NOMO-1 (cell line): Measurements from ENCODE around the gene ZNF146.
"Not testable (repeated sequence)": the region's sequence is repeated elsewhere in the genome, so short reads cannot be mapped to it uniquely, and the experiment has no call there.

ENCODE experiments used
- DNase-seq, 2 experiments: peaks; one replicate each; lab custom pipeline; 2025; ENCODE audit not compliant: unreplicated experiment in 2 of 2; lab: John Stamatoyannopoulos, UW

The ZNF146 gene

DNA sequence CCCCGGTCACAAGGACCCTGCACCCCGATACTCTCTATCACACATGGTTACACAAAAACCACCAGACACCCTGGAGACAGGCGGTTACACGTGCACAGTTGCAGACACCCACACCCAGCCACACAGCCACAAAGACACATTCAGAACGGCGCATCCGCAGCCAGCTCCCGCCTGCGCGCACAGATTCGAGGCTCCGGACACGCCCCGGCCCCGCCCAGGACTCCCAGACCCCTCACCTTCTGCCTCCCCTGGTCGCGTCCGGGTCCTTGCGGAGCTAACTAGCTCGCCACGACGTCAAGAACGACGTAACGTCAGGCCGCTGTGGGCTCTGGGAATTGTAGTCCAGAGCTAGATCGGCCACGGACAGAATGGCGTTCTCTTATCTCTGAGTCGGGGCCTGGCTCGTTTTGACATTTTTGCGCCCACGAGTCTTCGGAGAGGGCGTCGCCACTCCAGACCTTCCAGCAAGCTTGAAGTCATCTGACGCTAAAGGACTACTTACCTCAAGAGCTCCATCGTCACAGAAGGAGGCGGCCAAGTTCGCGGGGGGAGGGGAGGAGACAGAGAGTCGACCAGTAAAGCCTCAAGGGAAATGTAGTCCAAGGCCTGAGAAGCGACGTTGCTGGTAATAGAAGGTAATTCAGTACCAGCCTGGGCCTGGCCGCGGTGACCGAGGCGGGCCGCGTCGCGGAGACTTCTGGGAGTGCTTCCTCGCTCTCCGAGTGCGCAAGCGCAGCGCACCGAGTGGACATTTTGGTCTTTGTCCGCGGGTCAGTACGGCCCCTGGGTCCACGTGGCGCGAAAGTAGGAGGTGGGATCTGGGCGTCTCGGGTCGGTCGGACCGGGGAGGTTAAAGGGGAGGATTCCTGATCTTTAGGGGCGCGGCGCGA lies at the start of gene ZNF146, which contains the start of gene ZNF565:
Gene ZNF146 (plus strand): TSS at position 721 of the 890 bp plus-strand sequence. CDS start 21,335 bp downstream, outside the sequence.
Gene ZNF565 (minus strand): TSS at position 280 of the 890 bp plus-strand sequence. CDS start 12,680 bp downstream, outside the sequence.
- DNase-seq: peak; percentile 97 to 98

DNA sequence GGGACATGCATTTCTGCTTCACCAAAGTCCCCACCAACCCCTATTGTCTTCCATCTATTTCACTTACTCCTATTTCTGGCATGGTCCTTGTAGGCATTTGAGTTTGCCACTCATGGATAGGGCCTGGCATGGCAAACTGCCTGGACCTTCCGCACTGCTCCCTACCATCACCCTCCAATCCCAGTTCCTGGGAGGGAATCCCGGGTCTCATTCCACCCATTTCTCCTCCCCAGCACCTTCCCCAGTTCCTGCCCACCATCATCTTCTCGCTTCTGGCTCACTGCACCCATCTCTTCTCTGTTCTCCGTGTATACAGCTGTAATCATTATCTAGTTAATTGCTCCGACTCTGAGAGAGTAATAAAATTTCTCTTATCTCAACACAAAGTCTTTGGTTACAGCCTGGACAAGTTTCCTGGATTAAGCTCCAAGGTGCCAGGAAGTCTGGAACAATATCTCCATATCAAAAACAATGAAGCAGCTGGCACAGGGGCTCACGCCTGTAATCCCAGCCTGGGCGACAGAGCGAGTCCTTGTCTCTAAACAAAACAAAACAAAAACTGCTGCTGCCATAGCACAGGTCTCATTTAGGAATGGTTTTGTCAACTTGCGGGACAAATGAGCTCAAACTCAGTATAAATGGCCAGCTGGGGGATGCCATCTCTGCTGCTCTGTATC lies 45.7 kb upstream of the ZNF146 start:
- DNase-seq: no peak

DNA sequence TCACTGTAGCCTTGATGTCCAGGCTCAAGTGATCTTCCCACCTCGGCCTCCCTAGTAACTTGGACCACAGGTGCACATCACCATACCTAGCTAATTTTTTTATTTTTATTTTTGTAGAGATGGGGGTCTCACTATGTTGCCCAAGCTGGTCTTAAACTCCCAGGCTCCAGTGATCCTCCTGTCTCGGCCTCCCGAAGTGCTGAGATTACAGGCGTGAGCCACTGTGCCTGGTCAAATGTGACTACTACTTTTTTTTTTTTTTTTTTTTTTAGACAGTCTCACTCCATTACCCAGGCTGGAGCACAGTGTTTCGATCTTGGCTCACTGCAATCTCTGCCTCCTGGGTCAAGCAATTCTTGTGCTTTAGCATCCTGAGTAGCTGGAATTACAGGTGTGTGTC lies 42.1 kb upstream of the ZNF146 start:
- DNase-seq: no peak

DNA sequence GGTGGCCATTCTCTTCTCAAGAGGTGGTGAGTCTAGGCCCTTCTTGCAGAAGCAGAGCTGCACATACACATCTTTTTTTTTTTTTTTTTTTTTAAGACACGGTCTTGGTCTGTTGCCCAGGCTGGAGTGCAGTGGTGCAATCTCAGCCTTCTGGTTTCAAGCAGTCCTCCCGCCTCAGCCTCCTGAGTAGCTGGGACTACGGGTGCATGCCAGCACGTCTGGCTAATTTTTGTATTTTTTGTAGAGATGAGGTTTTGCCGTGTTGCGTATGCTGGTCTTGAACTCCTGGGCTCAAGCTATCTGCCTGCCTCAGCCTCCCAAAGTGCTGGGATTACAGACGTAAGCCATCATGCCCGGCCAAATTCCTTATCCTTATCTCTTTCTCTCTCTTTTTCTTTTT lies 41.1 kb upstream of the ZNF146 start:
- not testable (repeated sequence) for DNase-seq

GRCh38 chr19:36179077-36179476 lies 35.8 kb upstream of the ZNF146 start:
- DNase-seq: not testable (repeated sequence)

DNA sequence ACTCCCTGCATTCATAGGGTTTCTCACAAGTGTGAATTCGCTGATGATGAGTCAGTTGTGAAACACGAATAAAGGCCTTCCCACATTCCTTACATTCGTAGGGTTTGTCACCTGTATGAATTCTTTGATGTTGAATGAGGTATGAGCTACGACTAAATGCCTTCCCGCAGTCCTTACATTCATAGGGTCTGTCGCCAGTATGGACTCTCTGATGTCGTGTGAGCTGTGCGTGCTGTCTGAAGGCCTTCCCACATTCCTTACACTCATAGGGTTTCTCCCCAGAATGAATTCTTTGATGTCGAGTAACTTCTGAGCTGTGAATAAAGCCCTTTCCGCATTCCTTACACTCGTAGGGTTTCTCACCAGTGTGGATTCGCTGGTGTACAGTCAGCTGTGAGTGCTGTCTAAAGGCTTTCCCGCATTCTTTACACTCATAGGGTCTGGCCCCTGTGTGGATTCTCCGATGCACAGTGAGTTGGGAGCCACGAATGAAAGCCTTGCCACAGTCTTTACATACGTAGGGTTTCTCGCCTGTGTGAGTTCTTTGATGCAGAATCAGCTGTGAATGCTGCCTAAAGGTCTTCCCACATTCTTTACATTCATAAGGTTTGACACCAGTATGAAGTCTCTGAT lies 32.2 kb upstream of the ZNF146 start:
- no peak for DNase-seq

DNA sequence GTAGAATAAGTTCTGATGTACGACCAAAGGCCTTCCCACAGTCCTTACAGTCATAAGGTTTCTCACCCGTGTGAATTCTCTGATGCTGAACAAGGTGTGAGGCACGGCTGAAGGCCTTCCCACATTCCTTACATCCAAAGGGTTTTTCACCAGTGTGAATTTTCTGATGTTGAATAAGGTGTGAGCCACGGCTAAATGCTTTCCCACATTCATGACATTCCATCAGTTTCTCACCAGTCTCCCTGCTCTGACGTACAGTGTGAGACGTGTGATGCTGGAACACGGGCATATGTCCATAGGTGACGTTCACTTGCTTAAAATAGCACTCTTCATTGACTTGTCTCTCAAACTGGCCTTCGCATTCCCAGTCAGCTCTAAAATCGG lies 31.7 kb upstream of the ZNF146 start:
- no peak for DNase-seq

DNA sequence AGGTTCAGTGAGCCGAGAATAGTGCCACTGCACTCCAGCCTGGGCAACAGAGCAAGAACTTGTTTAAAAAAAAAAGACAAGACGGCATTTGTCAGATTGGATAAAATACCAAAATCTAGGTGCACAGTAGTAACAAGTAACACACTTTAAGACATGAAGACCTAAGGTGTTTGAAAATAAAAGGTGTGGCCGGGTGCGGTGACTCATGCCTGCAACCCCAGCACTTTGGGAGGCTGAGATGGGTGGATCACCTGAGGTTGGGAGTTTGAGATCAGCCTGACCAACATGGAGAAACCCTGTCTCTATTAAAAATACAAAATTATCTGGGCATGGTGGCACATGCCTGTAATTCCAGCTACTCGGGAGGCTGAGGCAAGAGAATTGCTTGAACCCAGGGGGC lies 28.2 kb upstream of the ZNF146 start:
- not testable (repeated sequence) for DNase-seq

- no peak for DNase-seq
Measured at GRCh38 chr19:36196249-36196648, 18.7 kb upstream of the ZNF146 start.

DNA sequence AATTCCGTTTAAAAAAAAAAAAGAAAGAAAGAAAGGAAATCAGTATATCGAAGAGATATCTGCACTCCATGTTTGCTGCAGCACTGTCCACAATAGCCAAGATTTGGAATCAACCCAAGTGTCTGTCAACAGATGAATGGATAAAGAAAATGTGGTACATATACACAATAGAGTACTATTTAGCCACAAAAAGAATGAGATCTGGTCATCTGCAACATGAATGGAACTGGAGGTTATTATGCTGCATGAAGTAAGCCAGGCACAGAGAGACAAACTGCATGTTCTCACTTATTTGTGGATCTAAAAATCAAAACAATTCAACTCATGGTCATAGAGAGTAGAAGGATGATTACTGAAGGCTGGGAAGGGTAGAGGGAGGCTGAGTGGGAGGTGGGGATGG lies 16.8 kb upstream of the ZNF146 start:
- no peak for DNase-seq

DNA sequence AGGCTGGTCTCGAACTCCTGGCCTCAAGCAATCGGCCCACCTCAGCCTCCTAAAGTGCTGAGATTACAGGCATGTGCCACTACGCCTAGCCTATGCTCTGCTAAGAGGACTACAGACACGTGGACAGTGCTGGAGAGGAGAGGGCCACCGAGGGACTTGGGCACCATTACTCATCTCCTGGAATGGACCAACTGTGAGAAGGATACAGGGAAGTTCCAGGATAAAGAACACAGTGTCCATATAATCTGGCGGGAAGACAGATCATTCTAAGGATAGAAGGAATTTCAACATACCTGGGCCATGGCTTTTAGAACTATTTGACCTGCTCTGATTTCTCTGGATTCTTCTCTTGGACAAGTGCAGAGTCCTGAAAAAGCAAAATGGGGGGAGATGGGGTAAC lies 13.2 kb upstream of the ZNF146 start:
- DNase-seq: no peak

DNA sequence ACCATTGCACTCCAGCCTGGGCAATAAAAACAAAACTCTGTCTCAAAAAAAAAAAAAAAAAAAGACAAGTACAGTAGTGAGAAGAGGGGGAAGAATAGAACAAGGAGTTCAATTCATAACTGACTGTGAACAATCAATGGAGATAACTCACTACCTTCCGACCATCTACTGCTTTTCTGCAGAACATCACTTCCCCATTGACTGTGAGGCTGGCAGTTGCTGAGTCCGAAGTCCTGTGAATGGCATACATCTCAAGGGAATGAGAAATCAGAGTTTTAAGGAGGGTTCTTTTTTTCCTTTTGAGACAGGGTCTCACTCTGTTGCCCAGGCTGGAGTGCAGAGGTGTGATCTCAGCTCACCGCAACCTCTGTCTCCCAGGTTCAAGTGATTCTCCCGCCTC lies 11.6 kb upstream of the ZNF146 start:
- DNase-seq: no peak

DNA sequence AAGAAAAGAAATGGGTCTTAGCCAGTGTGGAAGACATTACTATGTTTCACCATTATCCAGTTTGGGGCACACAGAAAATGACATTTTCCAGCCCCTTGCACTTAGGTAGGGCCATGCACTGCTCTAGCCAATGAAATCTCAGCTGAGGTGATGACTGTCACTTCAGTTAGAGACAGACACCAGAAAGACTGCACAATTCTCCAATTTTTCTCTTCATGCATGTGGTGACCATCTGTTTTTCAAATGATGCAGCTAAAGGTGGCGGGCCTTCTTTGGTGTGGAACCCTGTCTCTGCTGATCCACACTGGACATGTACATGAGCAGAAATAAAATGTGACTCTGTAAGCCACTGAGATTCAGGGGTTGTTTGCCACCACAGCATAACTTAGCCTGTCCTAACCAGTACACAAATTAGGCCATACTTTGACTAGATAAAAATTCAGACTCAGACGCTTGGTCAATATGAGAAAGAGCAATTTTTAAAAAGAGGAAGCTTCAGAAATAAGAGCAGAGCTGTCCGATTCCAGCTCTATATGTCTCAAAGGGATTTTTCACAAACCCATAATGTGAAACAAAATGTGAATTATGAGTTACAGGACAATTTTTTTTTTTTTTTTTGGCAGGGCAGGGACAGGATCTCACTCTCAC lies 7.2 kb upstream of the ZNF146 start:
- peak; percentile 27 to 59 for DNase-seq

- no peak for DNase-seq
Measured at GRCh38 chr19:36209372-36209771, 5.5 kb upstream of the ZNF146 start.

DNA sequence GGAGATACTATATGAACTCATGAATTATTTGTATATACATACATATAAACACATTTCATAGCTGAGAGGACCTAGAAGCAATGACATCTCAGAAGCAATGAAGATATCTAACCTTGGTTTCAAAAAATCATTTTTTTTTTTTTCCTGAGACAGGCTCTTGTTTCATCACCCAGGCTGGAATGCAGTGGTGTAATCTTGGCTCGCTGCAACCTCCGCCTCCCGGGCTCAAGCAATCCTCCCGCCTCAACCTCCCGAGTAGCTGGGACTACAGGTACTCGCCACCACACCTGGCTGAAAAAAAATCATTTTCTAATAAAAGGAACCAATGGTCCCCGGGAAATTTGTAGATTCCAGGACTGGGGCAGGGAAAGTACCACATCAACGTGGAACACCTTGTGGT lies 4.4 kb upstream of the ZNF146 start:
- DNase-seq: no peak

GRCh38 chr19:36212895-36213294 lies 2.0 kb upstream of the ZNF146 start:
- no peak for DNase-seq

DNA sequence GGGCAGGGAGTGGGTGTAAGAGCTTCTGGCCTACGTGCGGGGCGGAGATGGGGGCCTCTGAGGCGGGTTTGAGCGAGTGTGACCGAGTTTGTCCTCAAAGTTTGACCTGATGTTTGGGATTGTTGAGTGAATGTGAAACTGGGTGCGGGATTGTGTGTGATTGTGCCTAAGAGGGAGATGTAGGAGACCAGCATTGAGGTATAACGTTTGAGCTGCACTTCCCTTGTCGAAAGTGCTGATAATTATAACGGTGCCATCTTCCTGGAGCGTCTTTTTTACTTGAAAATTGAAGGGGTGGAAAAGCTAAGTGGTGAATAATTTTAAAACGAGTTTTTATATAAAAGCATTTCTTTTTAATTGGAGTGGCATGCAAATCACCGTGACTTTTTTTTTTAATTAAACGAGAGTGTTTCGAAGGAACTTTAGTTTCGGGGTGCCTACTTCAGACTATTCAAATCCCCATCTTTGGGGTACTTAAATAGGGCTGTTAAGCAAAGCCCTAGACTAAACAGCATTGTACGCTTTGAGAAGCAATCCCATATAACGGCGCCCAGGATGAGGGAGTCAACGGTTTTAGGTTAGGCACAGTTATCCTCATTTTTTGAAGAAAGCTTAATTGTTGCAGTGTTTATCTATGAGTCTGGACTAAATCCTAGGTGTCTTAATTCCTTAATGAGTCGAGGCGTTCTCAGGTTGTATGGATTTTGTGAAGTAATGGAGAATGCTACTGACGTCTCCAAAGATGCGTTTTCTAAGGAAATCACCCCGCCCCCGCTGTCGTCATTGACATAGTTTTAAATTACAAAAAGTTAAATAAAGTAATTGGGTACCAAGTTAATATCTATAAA lies 594 bp downstream of the ZNF146 start:
- DNase-seq: no peak

- no peak for DNase-seq
Measured at GRCh38 chr19:36221474-36221873, 6.6 kb downstream of the ZNF146 start.

DNA sequence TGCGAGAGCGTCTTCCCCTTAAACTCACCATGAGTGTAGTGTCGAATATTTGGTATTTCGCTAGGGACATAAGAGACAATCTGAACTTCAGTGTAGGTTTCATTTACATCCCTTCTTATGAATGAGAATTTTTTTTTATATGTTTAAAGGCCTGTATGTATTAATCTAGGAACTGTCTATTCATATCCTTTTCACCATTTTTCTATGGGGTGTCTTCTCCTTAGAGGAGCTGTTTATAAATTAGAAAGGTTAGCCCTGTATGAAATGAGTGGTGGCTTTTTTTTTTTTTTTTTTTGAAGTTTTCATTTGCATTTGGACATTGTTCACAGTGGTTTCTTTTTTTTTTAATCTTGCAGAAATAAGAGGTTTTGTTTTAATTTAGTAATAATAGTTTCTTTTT lies 7.6 kb downstream of the ZNF146 start:
- no peak for DNase-seq
